Skin of body (tissue), 2 donors: ENCODE measurements around the gene GRB10. TPM values are rescaled to one million over a fixed set of nuclear protein-coding genes. Genes with fewer than 3 reads are reported as not detected.

Experiments used
- DNase-seq: peaks from one replicate; lab custom pipeline; 2025; lab: John Stamatoyannopoulos, UW
- total RNA-seq: library from RNA; depleted of rRNA; stranded (reverse); fragments of >200 nt; gene quantifications from one replicate; pipeline ENCODE4 v1.2.3, GENCODE V29; 2014

The GRB10 gene
- total RNA-seq, 1 donor from 2014 or later = 26.9 TPM

- no peak for DNase-seq
These were observed 141.9 kb downstream of the GRB10 start for GRCh38 chr7:50640779-50641178.

GRCh38 chr7:50640256-50640655 is 142.4 kb downstream of the GRB10 start:
- no peak for DNase-seq

- DNase-seq = no peak
These were observed 144.7 kb downstream of the GRB10 start for GRCh38 chr7:50637725-50638643.

GRCh38 chr7:50634378-50634777 is 148.3 kb downstream of the GRB10 start:
- DNase-seq = no peak

GRCh38 chr7:50633414-50633710 is 149.3 kb downstream of the GRB10 start:
- DNase-seq = no peak

- DNase-seq = no peak
These were observed 149.9 kb downstream of the GRB10 start for GRCh38 chr7:50632561-50633413.

- DNase-seq = no peak
These were observed 151.1 kb downstream of the GRB10 start for GRCh38 chr7:50631639-50632038.

- DNase-seq = no peak
These were observed 151.6 kb downstream of the GRB10 start for GRCh38 chr7:50631100-50631499.

GRCh38 chr7:50629238-50629901 is 153.3 kb downstream of the GRB10 start:
- DNase-seq = no peak

- DNase-seq = no peak
These were observed 154.1 kb downstream of the GRB10 start for GRCh38 chr7:50628434-50629084.

GRCh38 chr7:50627824-50628361 is 154.8 kb downstream of the GRB10 start:
- DNase-seq = no peak

GRCh38 chr7:50626286-50626685 is 156.4 kb downstream of the GRB10 start:
- no peak for DNase-seq

GRCh38 chr7:50625360-50625759 is 157.3 kb downstream of the GRB10 start:
- no peak for DNase-seq

- no peak for DNase-seq
These were observed 159.9 kb downstream of the GRB10 start for GRCh38 chr7:50622821-50623220.

GRCh38 chr7:50621973-50622490 is 160.7 kb downstream of the GRB10 start:
- no peak for DNase-seq

GRCh38 chr7:50621206-50621605 is 161.5 kb downstream of the GRB10 start:
- DNase-seq = no peak

- no peak for DNase-seq
These were observed 162.3 kb downstream of the GRB10 start for GRCh38 chr7:50620433-50620832.

GRCh38 chr7:50619684-50620083 is 163.0 kb downstream of the GRB10 start:
- no peak for DNase-seq

- DNase-seq = no peak
These were observed 164.4 kb downstream of the GRB10 start for GRCh38 chr7:50618281-50618680.

GRCh38 chr7:50615519-50616080 is 167.1 kb downstream of the GRB10 start:
- DNase-seq = no peak
